H1 (cell line): ENCODE data around the gene SPAG17. TPM values are rescaled to one million over a fixed set of nuclear protein-coding genes. Genes with fewer than 3 reads are reported as not detected.

Experiments used
- CTCF ChIA-PET: fragments of 300-600 bp; sonication (Branson Sonifier 250); formaldehyde crosslinking; loops from one replicate; lab custom pipeline; 2021; ENCODE audit not compliant: partially characterized antibody; lab: Charles Lee
- POLR2A ChIA-PET: fragments of 300-600 bp; sonication (Branson Sonifier 250); formaldehyde crosslinking; loops from one replicate; lab custom pipeline; 2021; ENCODE audit warnings: inconsistent platforms; ENCODE audit not compliant: partially characterized antibody; lab: Charles Lee
- DNase-seq, 2 experiments: peaks; one replicate each; pipeline versions ENCODE4 v3.0.0 to v3.0.0-alpha.2; 2010 to 2022; ENCODE audit warnings: low spot score in 2 of 2, low read depth in 1 of 2, mixed read lengths in 1 of 2
- FAIRE-seq: peaks from 2 replicates; lab custom pipeline; 2011; peaks lifted over from hg19 to GRCh38; lab: Jason Lieb, UNC
- H2AFZ ChIP-seq: 2 replicates; pipeline ENCODE4 v1.8.1; 2012; ENCODE audit warnings: low read length, inconsistent platforms
- H2AK5ac ChIP-seq: 2 replicates; pipeline ENCODE4 v1.6.1; 2013; ENCODE audit warnings: low read depth, low read length
- H2BK120ac ChIP-seq: replicated peaks from 2 replicates; pipeline ENCODE3; 2013; ENCODE audit warnings: low read depth, low read length, inconsistent platforms
- H2BK12ac ChIP-seq: 2 replicates; pipeline ENCODE4 v1.6.1; 2013; ENCODE audit warnings: low read depth, low read length
- H2BK15ac ChIP-seq: 2 replicates; pipeline ENCODE4 v1.6.1; 2013; ENCODE audit warnings: low read length
- H2BK20ac ChIP-seq: 2 replicates; pipeline ENCODE4 v1.6.1; 2013; ENCODE audit warnings: low read length
- H2BK5ac ChIP-seq: 2 replicates; pipeline ENCODE4 v1.6.1; 2013; ENCODE audit warnings: low read depth, low read length
- H3K14ac ChIP-seq: 2 replicates; pipeline ENCODE4 v1.6.1; 2013; ENCODE audit warnings: inconsistent platforms; ENCODE audit not compliant: insufficient read length
- H3K18ac ChIP-seq: 2 replicates; pipeline ENCODE4 v1.6.1; 2013; ENCODE audit warnings: low read length; ENCODE audit errors: extremely low read depth
- H3K23ac ChIP-seq: 2 replicates; pipeline ENCODE4 v1.6.1; 2013; ENCODE audit warnings: inconsistent platforms; ENCODE audit not compliant: insufficient read length
- H3K23me2 ChIP-seq: 2 replicates; pipeline ENCODE4 v1.6.1; 2013; ENCODE audit warnings: low read depth, low read length
- H3K27ac ChIP-seq: 2 replicates; pipeline ENCODE4 v1.6.1; 2011; ENCODE audit warnings: low read depth, low read length, inconsistent platforms
- H3K27me3 ChIP-seq, 4 experiments: replicated peaks in 1 of 4; 1 replicate in 1 of 4; 2 replicates in 3 of 4; pipeline versions ENCODE4 v1.6.1 to v1.8.1; 2011 to 2013; ENCODE audit warnings: low read length in 3 of 4, mild to moderate bottlenecking in 3 of 4, inconsistent platforms in 2 of 4, mixed read lengths in 2 of 4, moderate library complexity in 1 of 4; ENCODE audit not compliant: control insufficient read depth in 3 of 4, insufficient read depth in 3 of 4; ENCODE audit errors: extremely low read depth in 1 of 4
- H3K36me3 ChIP-seq, 4 experiments: 2 replicates each; pipeline versions ENCODE4 v1.6.1 to v1.8.1; 2011 to 2013; ENCODE audit warnings: mild to moderate bottlenecking in 4 of 4, low read length in 3 of 4, moderate library complexity in 2 of 4, control low read depth in 1 of 4, inconsistent platforms in 1 of 4; ENCODE audit not compliant: insufficient read depth in 4 of 4, control insufficient read depth in 2 of 4
- H3K4ac ChIP-seq: replicated peaks from 2 replicates; pipeline ENCODE3; 2013; ENCODE audit warnings: low read length, low read depth, mixed read lengths, inconsistent platforms; ENCODE audit not compliant: insufficient read length
- H3K4me1 ChIP-seq, 4 experiments: replicated peaks in 1 of 4; 1 replicate in 1 of 4; 2 replicates in 3 of 4; pipeline versions ENCODE4 v1.6.1 to v1.8.1; 2011 to 2013; ENCODE audit warnings: low read length in 3 of 4, inconsistent platforms in 2 of 4, mixed read lengths in 1 of 4; ENCODE audit not compliant: insufficient read depth in 4 of 4, control insufficient read depth in 3 of 4
- H3K4me2 ChIP-seq, 2 experiments: 2 replicates each; pipeline versions ENCODE4 v1.6.1 to v1.8.1; 2011 to 2013; ENCODE audit warnings: low read depth in 2 of 2, low read length in 2 of 2, control low read depth in 1 of 2, inconsistent platforms in 1 of 2, mild to moderate bottlenecking in 1 of 2; ENCODE audit not compliant: insufficient read depth in 1 of 2
- H3K4me3 ChIP-seq, 4 experiments: fragments of 200-600, 300-600 bp in 1 of 4; sonication (generic), shearing (Covaris generic), sonication (Bioruptor Twin) in 1 of 4; 2 replicates each; pipeline versions ENCODE4 v1.5.1 to v1.8.1; 2011 to 2016; ENCODE audit warnings: low read length in 4 of 4, low read depth in 3 of 4, control low read depth in 2 of 4, inconsistent platforms in 2 of 4, mild to moderate bottlenecking in 2 of 4, mixed read lengths in 1 of 4, moderate library complexity in 1 of 4; ENCODE audit not compliant: insufficient read depth in 2 of 4; ENCODE audit errors: extremely low read depth in 1 of 4
- H3K56ac ChIP-seq: replicated peaks from 2 replicates; pipeline ENCODE3; 2013; ENCODE audit warnings: low read depth, mild to moderate bottlenecking, mixed read lengths, low read length, inconsistent platforms; ENCODE audit not compliant: insufficient read length
- H3K79me1 ChIP-seq: 2 replicates; pipeline ENCODE4 v1.6.1; 2013; ENCODE audit warnings: low read depth, low read length, control low read depth
- H3K79me2 ChIP-seq, 2 experiments: 2 replicates each; pipeline versions ENCODE4 v1.6.1 to v1.8.1; 2012 to 2013; ENCODE audit warnings: low read length in 2 of 2, mild to moderate bottlenecking in 2 of 2, inconsistent platforms in 1 of 2; ENCODE audit not compliant: insufficient read depth in 2 of 2, control insufficient read depth in 1 of 2
- H3K9ac ChIP-seq, 4 experiments: replicated peaks in 1 of 4; 1 replicate in 1 of 4; 2 replicates in 3 of 4; pipeline versions ENCODE4 v1.6.1 to v1.8.1; 2011 to 2013; ENCODE audit warnings: low read depth in 3 of 4, low read length in 3 of 4, control low read depth in 2 of 4, mild to moderate bottlenecking in 2 of 4, moderate library complexity in 2 of 4, inconsistent platforms in 1 of 4; ENCODE audit errors: extremely low read depth in 1 of 4
- H3K9me3 ChIP-seq, 2 experiments: 2 replicates each; pipeline versions ENCODE4 v1.6.1 to v1.8.1; 2012 to 2013; ENCODE audit warnings: mild to moderate bottlenecking in 2 of 2, moderate library complexity in 2 of 2, control low read depth in 1 of 2, inconsistent platforms in 1 of 2, low read depth in 1 of 2, low read length in 1 of 2, mixed read lengths in 1 of 2; ENCODE audit not compliant: insufficient read depth in 2 of 2
- H4K20me1 ChIP-seq, 2 experiments: replicated peaks in 1 of 2; 2 replicates each; pipeline versions ENCODE3 to v1.8.1; 2011 to 2013; ENCODE audit warnings: inconsistent platforms in 2 of 2, low read length in 2 of 2, mild to moderate bottlenecking in 1 of 2; ENCODE audit not compliant: insufficient read depth in 2 of 2, control insufficient read depth in 1 of 2
- H4K5ac ChIP-seq: 2 replicates; pipeline ENCODE4 v1.6.1; 2013; ENCODE audit warnings: low read length, low read depth, mixed read lengths, inconsistent platforms; ENCODE audit not compliant: insufficient read length
- H4K8ac ChIP-seq: 2 replicates; pipeline ENCODE4 v1.8.0; 2013; ENCODE audit warnings: mild to moderate bottlenecking, moderate library complexity, low read length, inconsistent platforms; ENCODE audit not compliant: insufficient read depth; ENCODE audit errors: extremely low read depth
- H4K91ac ChIP-seq: replicated peaks from 2 replicates; pipeline ENCODE3; 2013; ENCODE audit warnings: low read length, mixed read lengths, inconsistent platforms; ENCODE audit not compliant: insufficient read length
- WGBS, 2 experiments: shearing (Covaris generic) in 1 of 2; methylation state at CpG; one replicate each; pipeline versions ENCODE4 v1.1.6 to v1.1.7; 2013 to 2015; ENCODE audit warnings: low lambda C conversion rate in 2 of 2, mixed read lengths in 2 of 2, inconsistent platforms in 1 of 2, low coverage in 1 of 2, missing lambda C conversion rate in 1 of 2; ENCODE audit not compliant: insufficient replicate concordance in 2 of 2, insufficient coverage in 1 of 2, insufficient read length in 1 of 2; ENCODE audit errors: extremely low coverage in 1 of 2, missing lambda C conversion rate in 1 of 2; 5-methylcytosine and 5-hydroxymethylcytosine counted together
- polyA plus RNA-seq, 7 experiments: library from polyadenylated mRNA; depleted of rRNA in 3 of 7; stranded (reverse) in 5 of 7; unstranded in 2 of 7; fragments of >200 nt in 5 of 7; fragments of 200-250 nt in 2 of 7; gene quantifications; 1 replicate in 5 of 7; 2 replicates in 1 of 7; 4 replicates in 1 of 7; pipeline versions ENCODE4 v1.2.1 to v1.2.3, GENCODE V29; 2011 to 2013; ENCODE audit warnings: missing spikeins in 2 of 7, mixed read lengths in 2 of 7
- total RNA-seq: library from RNA; stranded (reverse); fragmentation: NEBNext Ultra II Directional; extraction: Animal tissue kit (Norgen Biotek cat#: 25700); gene quantifications from 2 replicates; pipeline ENCODE4 v1.2.1, GENCODE V29; 2021

The SPAG17 gene
- total and polyA plus RNA-seq, 2 of the 8 experiments (the other 6 are each of a cell fraction or from before 2014, with no cell fraction given): 0.56 to 0.62 TPM

GRCh38 chr1:118204105-118204504 lies 19.1 kb upstream of the SPAG17 start:
- FAIRE-seq: no peak
- no peak overlapping the region for H2BK12ac ChIP-seq
- no peak overlapping the region for H4K91ac ChIP-seq
- H3K36me3 ChIP-seq: no peaks in the 10 kb centered on the region; a peak in 1 of 8 replicates
- H3K56ac ChIP-seq: no peak overlapping the region
- H3K4ac ChIP-seq: no peak overlapping the region
- no peak overlapping the region for H2BK5ac ChIP-seq
- ChIA-PET POLR2A (no interaction called here), CTCF (no interaction called here)
- 90% methylated on average over 3 of the region's 3 CpGs; no CpG with 5 or more reads in 1 of the 2 experiments for WGBS, 2 experiments
- H4K8ac ChIP-seq: no peak overlapping the region
- H2BK20ac ChIP-seq: no peak overlapping the region
- H3K79me2 ChIP-seq: no peaks in the 10 kb centered on the region
- no peak overlapping the region for H3K4me2 ChIP-seq
- H2AFZ ChIP-seq: no peak overlapping the region
- H2BK120ac ChIP-seq: no peak overlapping the region
- no peak overlapping the region for H2BK15ac ChIP-seq
- no peak overlapping the region for H3K23ac ChIP-seq
- H3K4me3 ChIP-seq: no peak overlapping the region
- no peaks in the 10 kb centered on the region; the same call in 1 of the 2 replicates for H3K23me2 ChIP-seq
- no peak overlapping the region for H4K5ac ChIP-seq
- no peak overlapping the region for H2AK5ac ChIP-seq
- H3K18ac ChIP-seq: no peak overlapping the region
- H3K79me1 ChIP-seq: no peaks in the 10 kb centered on the region
- H3K27ac ChIP-seq: no peak overlapping the region
- H3K9ac ChIP-seq: no peak overlapping the region
- no peaks in the 10 kb centered on the region for H3K9me3 ChIP-seq
- H3K27me3 ChIP-seq: no peaks in the 10 kb centered on the region
- no peaks in the 10 kb centered on the region for H3K4me1 ChIP-seq
- no peak overlapping the region for H3K14ac ChIP-seq
- no peaks in the 10 kb centered on the region for H4K20me1 ChIP-seq
- no peak for DNase-seq
